Activated gamma-delta T cell treated with anti-CD3 and anti-CD28 coated beads, Interleukin-2, amount 50 U/mL, for 16 hours (primary cell): ENCODE data around the gene POLRMT.

ENCODE experiments used
- DNase-seq: peaks from one replicate; pipeline ENCODE4 v3.0.0-alpha.2; 2020; ENCODE audit warnings: low read depth

The POLRMT gene

GRCh38 chr19:662962-663681 is 29.8 kb upstream of the POLRMT start, which contains the start of gene RNF126:
TSS of gene RNF126 (minus strand) at chr19:663214. CDS start at chr19:663121, 93 bp downstream.
- DNase-seq: peak; percentile 94

GRCh38 chr19:662207-662961 is 29.0 kb upstream of the POLRMT start:
- peak; percentile 64 for DNase-seq

GRCh38 chr19:661427-662196 is 28.3 kb upstream of the POLRMT start:
- peak; percentile 53 for DNase-seq

- DNase-seq: no peak
Measured at GRCh38 chr19:660793-661426, 27.6 kb upstream of the POLRMT start.

GRCh38 chr19:658916-659839 is 25.8 kb upstream of the POLRMT start:
- peak; percentile 41 for DNase-seq

GRCh38 chr19:658059-658839 is 24.9 kb upstream of the POLRMT start:
- no peak for DNase-seq

DNA sequence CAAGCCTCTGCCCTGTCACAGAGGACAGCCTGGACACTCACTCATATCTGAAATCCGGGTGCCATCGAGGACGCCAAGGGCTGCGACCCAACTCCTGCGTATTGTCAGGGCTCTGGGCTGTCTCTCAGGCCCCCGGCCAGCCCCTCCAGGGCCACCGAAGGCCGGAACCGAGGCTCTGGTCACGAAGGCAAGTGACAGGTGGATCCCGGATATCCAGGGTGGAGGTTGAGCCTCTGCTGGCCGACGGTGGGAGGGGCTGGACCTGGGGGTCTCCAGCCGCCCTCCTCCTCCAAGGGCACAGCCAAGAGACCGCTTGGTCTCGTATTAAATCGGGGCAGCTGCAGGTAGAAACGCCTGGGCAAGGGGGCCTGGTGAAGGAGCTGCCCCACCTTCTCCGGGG is 24.3 kb upstream of the POLRMT start:
- DNase-seq: no peak

DNA sequence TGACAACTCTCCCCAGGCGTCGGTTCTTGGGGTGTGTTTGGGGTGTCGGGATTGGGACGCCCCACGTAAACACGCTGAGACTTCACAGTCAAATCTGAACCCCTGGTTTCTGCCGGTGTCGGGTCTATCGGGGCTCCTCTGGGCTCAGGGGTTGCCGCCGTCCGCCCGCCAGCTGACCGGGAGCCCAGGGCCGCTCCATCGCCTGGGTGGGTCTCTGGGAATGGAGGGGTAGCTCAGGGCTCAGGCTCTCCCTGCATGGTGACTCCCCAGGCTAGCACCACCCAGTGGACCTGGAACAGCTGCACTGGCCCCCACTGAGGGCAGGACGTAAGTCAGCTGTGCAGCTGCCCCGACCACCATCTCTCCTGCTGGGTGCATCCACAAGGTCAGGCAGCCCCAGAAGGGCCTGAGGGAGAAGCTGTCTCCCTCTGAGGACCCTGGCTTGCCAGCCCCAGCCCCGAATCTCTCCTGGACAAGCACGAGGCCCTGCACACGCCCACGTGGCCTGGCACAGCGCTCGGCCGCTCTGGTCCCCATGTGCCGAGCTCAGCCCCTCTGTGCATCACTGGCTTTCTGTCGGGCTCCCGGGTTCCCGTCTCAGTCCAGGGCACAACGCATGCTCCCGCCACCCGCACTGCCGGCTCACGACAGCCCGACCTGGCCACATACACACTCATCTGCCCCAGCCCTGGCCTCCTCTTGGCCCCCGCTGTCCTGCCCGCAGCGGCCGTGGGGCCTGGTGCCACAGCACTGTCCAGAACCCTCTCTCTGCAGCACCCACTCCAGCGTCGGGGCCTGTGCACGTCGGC is 23.6 kb upstream of the POLRMT start:
- no peak for DNase-seq

DNA sequence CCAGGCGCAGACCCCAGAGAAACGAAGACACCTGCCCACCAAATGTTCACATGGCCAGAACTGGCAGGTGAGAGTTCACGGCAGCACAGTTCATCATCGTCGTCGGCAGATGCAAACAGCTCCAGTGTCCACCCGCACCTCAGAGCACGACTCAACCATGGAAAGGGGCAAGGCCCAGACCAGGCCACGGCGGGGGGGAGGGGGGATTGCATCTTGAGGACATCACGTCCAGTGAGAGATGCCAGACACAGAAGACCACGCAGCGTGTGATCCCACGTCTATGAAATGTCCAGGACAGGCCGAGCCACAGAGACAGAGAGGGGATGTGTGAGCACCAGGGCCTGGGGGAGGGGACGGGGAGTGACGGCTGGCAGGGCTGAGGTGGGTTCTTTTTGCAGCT is 22.4 kb upstream of the POLRMT start:
- DNase-seq: no peak

DNA sequence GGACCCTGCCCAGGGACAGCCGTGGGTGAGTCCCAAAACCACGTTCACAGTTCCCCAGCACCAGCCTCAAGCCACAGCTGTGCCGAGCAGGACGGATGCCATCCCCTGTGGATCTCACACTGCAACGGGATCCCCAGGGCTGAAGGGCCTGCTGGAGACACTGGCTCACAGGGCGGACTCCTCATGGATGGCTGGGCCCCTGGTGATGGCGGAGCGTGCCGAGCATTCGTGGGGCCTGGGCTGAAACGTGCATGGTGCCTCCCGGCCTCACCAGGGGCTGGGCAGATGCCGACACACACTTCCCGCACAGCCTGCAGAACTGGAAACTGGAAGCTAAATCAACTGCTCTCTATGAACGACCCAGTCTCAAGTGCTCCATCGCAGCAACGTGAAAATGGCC is 20.1 kb upstream of the POLRMT start:
- no peak for DNase-seq

DNA sequence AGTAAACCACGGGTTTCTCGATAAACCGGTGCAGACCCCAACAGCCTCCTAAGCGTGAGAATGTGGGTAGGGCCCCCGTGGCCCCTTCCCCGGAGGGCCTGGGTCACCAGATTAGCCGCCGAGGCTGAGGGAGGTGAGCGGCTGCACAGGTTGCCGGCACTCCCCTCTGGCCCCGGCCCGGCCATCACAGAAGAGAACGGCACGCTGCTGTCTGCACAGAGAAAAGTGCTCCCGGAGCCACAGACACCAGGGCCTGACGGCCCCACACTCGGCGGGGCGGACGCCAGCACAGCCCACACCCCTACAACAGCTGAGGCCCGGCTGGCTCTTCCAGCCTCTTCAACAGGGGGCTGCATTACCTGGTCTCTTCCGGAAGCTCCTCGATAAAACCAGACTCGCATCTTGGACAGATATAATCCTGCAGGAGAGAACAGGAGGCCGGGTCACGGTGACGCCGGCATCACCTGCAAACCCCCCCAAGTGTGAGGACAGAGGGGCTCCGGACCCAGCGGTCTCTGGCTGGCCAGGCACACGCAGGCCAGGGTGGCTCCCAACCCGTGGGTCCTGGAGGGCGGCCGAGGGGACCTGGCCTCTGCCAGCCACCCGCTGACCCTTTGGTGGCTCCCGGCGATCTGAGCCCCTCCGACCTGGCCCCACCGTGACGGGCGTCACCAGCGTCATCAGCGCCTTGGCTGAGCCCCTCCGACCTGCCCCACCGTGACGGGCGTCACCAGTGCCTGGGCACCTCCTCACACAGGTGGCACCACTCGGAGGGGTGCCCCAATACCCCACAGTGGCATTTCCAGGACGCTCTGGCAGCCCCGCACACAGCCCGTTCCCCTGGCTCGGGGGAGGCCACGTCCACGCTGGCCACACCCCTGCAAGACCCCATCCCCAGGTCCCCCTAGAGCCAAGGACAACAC is 19.4 kb upstream of the POLRMT start:
- no peak for DNase-seq

DNA sequence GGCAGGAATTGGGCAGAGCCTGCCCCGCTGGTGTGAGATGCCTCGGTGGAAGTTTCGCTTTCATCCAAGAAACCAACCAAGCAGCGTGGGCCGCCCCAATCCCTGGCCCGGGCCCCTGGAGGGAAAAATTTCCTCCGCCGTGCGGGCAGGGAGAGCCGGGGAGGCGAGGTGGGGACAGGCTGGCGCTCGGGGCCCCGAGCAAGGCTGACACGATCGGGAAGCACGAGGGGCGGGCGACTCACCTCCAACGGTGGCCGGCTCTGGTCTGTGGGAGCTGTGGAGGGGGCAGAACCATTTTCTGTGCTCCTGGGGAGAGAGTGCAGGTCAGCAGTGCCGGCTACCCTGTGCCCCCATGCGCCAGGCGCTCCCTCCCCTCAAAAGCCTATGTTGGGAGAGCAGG is 18.7 kb upstream of the POLRMT start:
- no peak for DNase-seq

DNA sequence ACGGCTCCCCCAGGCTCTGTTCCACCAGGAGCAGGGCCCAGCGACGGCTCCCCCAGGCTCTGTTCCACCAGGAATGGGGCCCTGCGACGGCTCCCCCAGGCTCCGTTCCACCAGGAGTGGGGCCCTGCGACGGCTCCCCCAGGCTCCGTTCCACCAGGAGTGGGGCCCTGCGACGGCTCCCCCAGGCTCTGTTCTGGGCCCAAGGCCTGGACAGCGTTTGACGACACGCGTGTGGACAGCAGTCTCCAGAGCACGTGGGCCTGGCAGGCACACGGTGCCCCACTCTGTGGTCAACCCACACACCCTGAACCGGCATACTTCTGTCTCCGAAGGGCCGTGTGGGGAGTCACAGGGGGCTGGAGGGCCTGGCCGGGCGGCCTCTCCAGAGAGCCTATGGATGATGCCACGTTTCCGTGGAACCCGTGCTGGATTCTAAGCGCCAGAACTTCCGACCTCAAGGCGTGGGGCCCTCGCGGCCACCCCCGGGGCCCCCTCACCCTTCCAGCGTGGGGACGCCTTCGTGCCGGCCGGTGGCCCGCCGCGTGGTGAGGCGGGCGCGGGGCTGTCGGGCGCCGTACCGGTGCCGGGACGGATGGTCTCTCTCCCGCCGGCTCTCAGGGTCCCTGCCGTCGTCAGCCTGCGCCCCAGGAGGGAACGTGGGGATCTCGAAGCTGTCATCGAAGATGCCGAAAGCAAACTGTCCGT is 17.9 kb upstream of the POLRMT start:
- DNase-seq: no peak

DNA sequence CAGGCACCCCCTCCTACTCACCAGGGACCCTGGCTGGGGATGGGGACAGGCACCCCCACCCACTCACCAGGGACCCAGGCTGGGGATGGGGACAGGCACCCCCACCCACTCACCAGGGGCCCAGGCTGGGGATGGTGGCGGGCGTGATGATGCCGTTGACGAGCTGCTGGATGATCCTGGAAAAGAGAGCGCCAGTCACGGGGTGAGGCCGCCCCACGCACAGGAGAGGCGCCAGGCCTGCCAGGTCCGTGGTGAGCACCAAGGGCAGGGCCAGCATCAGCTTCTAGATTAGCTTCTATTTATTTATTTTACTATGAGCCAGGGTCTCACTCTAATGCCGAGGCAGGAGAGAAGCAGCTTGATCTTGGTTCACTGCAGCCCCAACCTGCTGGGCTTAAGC is 16.8 kb upstream of the POLRMT start:
- DNase-seq: no peak

GRCh38 chr19:648904-649801 is 15.8 kb upstream of the POLRMT start:
- no peak for DNase-seq

DNA sequence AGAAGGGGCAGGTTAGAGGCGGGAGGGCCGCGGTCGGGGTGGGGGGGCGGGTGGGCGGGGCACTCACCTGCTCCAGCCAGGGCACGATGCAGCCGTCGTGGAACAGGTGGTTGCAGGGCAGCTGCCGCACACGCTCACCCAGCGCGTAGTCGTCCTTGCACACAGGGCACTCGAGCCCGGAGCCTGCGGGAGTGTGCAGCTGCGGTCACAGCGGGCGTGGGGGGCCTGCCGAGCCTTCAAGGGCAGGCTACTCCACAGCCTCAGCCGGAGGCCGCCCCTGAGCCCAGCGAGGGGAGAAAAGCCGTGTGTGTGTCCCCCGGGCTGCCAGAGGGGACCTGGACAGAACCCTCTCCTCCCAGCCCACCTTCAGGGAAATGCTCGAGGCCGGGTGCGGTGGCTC is 15.0 kb upstream of the POLRMT start:
- no peak for DNase-seq
